HL-60/S4 treated with phorbol 12-myristate 13-acetate at 8.2 ng/mL for 4 days and 3 days (cell line): ENCODE data around the gene CEP350.
"Not testable (repeated sequence)": the region's sequence is repeated elsewhere in the genome, so short reads cannot be mapped to it uniquely, and the experiment has no call there.

Source experiments
- in situ Hi-C: fragments of 300-500 bp; cut with MboI; formaldehyde crosslinking; loops from 2 replicates; pipeline ENCODE4 v1.15.0; 2022; ENCODE audit warnings: low sequenced_read_pairs

The CEP350 gene

GRCh38 chr1:179941454-179941853 lies 13.2 kb upstream of the CEP350 start:
- in situ Hi-C loops: no loop called here

GRCh38 chr1:179950651-179951050 lies 4.0 kb upstream of the CEP350 start:
- in situ Hi-C loops: no loop called here

- in situ Hi-C loops: no loop called here
Observed at GRCh38 chr1:179951383-179952144, 3.0 kb upstream of the CEP350 start.

DNA sequence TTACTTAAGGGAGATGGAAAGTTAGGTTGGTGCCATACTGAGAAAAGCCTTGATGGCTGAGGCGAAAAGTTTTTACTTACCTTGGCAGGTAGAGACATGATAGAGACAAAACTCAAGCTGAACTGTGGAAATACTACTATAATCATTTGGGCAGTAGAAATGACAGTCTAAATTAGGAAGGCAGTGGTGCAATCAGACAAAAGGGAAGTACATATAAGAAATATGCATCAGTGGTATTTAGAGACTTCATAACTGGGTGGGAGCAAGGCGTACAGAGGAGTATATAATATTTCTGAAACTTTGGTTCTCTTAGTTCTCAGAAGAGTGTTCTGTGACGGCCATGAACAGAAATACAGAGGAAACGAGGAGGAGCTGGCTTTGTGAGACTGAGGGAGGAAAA lies 2.4 kb upstream of the CEP350 start:
- in situ Hi-C loops: no loop called here

GRCh38 chr1:179953974-179954492 lies 577 bp upstream of the CEP350 start:
- in situ Hi-C loops: no loop called here

DNA sequence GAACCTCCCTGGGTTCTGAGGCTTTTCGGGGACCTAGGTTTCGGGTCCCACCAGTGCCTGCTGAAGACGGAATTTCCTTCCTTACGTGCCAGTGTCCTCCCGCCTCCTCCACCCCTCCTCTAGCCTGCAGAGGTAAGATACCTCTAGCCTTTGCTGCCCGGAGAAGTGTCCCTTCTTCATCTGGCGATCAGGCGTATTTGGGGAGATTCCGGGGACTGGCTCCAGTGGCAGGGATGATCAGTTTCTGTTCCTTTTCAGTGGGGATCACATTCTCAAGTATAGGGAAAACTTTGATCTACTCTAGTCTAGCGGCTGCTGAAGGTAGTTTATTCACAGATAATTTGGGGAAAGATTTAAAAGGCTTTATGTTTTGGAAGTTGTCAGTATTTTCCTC lies 674 bp downstream of the CEP350 start:
- in situ Hi-C loops: no loop called here

- in situ Hi-C loops: no loop called here
Observed at GRCh38 chr1:179955731-179956130, 1.1 kb downstream of the CEP350 start.

- in situ Hi-C loops: no loop called here
Observed at GRCh38 chr1:179958359-179958758, 3.7 kb downstream of the CEP350 start.

- in situ Hi-C loops: not testable (repeated sequence)
Observed at GRCh38 chr1:179962168-179962567, 7.6 kb downstream of the CEP350 start.

DNA sequence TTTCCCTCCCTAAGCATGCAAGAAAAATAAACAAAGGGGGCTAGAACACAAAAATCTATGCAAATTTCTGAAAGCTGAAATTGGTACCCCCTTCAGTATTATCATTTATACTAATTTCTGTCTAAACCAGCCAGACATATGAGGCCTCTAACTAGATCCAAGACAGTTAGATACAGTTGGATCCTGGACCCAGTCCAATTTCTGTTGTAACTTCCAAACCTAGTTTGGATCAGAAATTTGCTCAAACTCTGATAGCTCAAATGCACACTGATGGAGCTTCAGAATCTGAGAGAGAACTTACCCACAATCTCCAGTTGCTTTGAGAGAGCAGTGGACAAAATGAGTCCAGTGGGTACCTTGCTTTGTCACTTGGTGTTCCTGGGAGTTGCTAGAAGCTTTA lies 11.9 kb downstream of the CEP350 start:
- in situ Hi-C loops: no loop called here

- in situ Hi-C loops: no loop called here
Observed at GRCh38 chr1:179968284-179968993, 13.8 kb downstream of the CEP350 start.

DNA sequence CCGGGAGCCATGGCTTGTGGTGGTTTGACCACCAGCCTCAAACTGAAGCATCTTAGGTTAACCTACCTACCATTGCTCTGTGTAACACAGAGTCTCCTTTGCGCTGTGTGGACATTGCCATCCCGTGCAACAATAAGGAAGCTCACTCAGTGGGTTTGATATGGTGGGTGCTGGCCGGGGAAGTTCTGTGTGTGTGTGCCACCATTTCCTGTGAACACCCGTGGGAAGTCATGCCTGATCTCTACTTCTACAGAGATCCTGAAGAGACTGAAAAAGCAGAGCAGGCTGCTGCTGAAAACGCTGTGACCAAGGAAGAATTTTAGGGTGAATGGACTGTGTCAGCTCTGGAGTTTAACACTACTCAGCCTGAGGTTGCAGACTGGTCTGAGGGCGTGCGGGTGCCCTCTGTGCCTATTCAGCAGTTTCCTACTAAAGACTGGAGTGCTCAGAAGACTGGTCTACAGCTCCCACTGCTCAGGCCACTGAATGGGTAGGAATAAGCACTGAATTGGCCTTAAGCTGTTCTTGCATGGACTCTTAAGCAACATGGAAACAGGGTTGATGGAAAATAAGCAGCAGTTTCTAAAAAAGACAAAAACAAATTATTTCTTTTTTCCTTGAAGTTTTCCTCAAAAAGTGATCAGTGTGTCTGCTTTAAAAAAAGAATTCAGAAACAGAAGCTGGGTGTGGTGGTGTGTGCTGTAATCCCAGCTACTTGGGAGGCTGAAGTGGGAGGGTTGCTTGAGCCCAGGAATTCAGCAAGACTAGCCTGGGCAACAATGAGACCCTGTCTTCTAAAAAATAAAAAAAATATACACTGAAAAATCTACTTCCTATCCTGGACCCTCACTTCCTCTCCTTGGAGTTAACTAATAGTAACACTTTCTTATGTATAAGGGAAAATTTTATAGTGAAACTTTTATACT lies 14.6 kb downstream of the CEP350 start:
- in situ Hi-C loops: no loop called here

GRCh38 chr1:179969962-179970361 lies 15.4 kb downstream of the CEP350 start:
- in situ Hi-C loops: no loop called here

DNA sequence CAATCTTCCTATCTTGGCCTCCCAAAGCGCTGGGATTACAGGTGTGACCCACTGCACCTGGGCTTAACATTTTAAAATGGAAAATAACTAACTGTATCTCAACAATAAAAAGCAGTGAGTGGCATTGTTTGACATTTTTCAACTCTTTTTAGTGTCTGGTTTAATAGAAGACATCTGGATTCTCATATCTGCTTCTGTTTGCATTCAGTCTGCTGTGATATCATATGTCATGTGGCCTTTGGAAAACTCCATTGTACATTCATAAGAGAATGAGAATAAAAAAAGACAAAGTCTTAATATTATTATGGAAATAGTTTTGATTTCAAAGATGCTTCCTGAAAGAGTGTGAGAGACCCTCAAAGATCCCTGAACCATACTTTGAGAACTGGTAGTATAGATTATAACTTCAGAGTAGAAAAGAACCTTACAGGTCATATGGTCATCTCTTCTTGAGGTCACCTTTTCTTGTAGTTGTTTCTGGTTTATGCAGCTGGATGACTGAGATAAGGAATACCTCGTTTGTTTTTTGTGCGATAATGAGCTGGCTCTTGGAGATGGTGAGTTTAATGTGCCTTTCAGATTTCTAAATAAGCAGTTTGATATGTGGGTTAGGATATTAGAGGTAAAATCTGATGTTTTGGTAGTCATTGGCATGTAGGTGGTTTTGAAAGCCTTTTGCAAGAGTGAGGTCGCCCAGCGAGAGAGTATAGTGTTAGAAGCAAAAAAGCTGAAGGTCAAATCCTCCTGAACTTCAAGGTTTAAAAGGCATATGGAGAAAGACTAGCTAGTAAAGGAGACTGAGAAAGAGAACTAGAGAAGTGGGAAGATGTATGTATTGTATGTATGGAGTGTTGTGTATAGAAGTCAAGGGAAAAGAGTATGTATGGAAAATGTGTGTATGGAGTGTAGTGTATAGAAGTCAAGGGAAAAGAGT lies 17.2 kb downstream of the CEP350 start:
- in situ Hi-C loops: no loop called here

DNA sequence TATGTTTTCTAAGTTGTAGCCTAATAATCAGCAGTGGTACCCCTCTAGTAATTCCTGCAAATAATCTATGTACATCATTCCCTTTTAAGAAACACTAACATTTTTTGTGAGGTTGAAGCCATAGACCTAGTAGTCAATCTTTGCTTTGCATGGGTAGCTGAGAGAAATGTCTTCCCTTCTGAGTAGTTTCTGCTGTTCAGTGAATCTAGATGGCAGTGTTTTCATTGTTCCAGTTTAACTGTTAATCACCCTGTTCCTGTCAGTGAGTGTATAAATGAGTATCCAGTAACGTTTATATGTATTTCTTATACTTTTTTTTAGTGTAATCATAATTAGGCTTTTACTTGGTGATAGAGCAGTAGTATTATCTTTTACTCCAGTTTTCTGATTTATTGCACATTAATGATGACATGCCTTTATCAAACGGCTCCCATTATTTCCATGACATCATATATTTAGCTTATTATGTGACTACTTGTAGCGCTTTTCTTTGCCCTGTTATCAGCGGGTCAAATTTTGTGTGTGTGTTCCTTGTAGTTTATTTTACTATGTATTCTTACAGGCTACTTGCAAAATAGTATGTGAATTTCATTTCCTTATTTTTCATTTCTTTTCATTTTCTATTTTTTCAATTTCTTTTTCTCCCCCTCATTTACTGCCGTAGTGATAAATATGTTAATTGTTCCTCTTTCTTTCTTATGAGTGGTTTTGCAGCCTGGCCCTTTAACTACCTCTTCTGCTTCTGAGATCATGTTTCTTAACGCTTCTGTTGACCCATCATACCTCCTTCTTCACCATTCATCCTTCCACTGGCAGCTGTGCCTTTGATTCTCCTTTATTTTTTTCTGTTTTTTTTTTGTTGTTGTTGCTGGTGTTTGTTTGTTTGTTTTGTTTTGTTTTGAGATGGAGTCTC lies 18.8 kb downstream of the CEP350 start:
- in situ Hi-C loops: no loop called here

DNA sequence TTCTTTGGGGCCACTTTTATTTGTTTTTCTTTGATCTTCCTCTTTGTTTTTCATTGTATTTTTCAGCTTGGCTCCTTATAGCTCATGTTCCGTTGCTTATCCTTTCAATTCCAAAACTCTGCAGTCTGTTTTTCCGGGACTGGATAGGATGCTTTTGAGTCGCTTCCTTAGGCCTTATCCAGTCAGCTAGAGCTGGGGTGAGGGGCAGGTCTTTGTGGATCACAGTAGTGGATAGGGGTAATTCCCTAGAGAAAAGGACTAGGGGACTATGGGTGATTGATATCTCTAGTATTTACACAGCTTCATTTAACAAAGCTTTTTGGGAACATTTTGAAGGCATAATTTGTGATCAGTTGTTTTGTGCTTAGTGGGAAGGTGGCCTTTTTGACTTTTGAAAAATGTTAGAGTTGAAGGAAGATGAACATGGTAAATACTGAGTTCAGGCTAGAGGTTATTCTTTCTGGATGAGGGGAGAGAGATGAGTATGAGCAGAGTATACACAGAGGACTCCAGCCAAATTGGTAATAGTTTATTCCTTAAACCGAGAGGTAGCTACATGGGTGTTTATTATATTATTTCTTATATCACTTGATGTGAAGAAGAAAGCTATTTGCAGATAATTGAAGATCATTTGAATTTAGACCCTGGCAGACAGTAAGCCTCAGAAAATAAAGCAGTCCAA lies 22.5 kb downstream of the CEP350 start:
- in situ Hi-C loops: no loop called here

- in situ Hi-C loops: no loop called here
Observed at GRCh38 chr1:179978199-179979079, 23.8 kb downstream of the CEP350 start.

- in situ Hi-C loops: no loop called here
Observed at GRCh38 chr1:179984101-179984500, 29.5 kb downstream of the CEP350 start.
